GM12873 (cell line): ENCODE data around the gene CTDP1.

Experiments used
- TF ChIP-seq, protein P1 (sequence below): IDR thresholded peaks from 2 replicates; pipeline ENCODE4 v1.5.1; 2012; ENCODE audit warnings: low read depth, mild to moderate bottlenecking, moderate library complexity, low read length, control low read depth; ENCODE audit not compliant: insufficient read depth; ENCODE audit errors: missing control alignments

The CTDP1 gene

DNA sequence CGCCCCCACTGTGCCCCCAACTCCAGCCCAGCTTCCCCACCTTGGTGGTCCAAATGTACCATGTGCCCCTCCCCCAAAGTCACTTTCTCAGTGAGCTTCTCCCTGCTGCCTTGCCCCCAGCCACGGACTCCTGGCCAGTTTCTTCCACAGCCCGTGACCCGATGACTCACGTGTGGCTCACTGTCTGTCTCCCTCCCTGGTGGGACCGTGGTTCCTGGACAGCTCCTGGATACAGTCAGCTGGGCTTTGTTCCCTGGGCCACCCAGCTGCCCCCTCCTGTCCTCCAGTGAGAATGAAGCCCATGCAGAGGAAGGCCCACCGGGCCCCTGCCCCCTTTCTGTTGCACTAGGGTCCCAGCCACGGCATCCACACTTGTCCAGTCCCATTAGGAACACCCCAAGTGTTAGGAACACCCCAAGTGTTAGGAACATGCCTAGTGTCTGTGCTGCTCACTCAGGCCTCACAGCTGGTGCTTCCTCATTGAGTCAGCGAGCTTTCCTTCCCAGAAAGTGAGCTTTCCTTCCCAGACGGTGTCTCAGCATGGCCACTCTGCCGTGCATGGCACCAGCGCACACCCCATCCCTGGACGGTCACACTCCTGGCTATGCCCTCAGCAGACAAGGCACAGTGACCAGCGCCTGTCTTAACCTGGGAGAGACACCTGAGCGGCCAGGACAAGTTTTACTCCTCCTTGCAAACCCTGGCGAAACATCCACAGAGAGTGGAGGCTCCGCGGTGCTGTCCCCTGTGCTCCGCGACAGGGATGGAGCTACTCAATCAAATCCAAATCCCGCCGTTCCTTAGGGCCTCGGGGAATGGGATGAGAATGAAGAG is 44.8 kb upstream of the CTDP1 start:
- TF ChIP-seq, protein P1, sequence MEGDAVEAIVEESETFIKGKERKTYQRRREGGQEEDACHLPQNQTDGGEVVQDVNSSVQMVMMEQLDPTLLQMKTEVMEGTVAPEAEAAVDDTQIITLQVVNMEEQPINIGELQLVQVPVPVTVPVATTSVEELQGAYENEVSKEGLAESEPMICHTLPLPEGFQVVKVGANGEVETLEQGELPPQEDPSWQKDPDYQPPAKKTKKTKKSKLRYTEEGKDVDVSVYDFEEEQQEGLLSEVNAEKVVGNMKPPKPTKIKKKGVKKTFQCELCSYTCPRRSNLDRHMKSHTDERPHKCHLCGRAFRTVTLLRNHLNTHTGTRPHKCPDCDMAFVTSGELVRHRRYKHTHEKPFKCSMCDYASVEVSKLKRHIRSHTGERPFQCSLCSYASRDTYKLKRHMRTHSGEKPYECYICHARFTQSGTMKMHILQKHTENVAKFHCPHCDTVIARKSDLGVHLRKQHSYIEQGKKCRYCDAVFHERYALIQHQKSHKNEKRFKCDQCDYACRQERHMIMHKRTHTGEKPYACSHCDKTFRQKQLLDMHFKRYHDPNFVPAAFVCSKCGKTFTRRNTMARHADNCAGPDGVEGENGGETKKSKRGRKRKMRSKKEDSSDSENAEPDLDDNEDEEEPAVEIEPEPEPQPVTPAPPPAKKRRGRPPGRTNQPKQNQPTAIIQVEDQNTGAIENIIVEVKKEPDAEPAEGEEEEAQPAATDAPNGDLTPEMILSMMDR, result no peak

- TF ChIP-seq, protein P1, result no peak
These were observed 44.2 kb upstream of the CTDP1 start for GRCh38 chr18:79635427-79635726.

DNA sequence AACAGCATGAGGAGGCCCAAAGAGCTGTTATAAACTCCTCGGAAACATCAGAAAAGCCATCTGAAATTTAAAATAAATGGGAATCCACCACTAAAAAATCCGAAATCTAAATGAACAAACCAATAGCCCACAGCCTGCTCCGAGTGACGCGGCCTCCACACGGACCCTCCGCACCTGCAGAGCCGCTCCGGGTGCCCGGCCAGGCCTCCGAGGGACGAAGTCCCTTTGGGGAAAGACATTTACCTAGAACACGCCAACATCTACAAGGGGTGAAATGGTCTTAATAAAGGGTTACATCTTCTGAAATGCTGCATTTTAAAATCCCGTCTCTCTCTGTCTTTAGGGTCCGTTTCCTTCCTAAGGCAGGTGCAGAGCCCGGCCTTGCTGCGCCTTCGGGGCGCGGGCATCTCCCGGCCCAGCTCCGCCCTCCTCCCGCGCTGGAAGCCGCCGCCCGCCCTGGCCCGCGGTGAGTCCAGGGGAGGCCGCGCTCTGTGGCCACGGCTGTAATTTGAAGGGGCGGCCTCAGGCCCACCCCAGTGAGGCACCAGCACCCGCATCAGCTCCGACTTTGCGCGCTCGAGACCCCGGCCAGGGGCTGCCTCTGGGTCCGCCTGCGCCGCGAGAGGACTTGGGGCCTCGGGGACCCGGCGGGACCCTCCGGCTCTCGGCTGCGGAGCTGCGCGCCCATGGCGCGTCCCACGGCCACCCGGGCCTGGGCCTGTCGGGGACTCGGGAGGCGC is 42.3 kb upstream of the CTDP1 start:
- TF ChIP-seq, protein P1, result no peak

GRCh38 chr18:79637921-79638909 is 41.4 kb upstream of the CTDP1 start:
- TF ChIP-seq, protein P1, result no peak

DNA sequence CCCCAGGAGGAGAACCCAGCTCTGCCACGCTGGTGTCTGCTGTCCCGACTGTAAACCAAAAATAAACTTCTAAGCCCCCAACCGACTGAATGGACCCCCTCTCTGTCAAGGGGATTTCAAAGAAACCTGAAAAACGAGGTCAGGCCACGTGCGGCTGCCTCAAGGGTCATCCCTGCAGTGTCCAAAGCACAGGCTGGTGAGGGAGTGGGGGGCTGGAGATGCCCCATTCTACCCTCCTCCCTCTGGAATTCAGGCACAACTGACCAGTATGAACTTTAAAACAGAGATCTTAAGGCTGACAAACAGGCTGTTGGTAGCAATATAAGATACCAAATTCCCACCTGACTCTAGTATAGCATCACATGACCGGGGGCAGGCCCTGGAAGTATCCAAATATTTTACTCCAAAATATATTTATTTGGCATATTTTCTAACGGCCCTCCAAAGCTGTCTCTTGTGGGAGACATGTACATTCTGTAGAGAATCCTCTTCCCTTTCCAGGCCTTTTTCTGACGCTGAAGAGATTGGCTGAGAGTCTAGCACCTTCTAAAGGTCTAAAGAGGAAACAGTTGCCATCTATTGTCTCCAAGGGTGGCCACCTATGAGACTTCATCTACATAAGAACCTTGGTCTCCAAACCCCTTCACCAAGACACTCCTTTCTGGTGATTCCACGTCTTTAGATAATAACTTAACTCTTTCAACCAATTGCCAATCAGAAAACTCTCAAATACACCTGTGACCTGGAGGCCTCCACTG is 40.4 kb upstream of the CTDP1 start:
- TF ChIP-seq, protein P1, result no peak

DNA sequence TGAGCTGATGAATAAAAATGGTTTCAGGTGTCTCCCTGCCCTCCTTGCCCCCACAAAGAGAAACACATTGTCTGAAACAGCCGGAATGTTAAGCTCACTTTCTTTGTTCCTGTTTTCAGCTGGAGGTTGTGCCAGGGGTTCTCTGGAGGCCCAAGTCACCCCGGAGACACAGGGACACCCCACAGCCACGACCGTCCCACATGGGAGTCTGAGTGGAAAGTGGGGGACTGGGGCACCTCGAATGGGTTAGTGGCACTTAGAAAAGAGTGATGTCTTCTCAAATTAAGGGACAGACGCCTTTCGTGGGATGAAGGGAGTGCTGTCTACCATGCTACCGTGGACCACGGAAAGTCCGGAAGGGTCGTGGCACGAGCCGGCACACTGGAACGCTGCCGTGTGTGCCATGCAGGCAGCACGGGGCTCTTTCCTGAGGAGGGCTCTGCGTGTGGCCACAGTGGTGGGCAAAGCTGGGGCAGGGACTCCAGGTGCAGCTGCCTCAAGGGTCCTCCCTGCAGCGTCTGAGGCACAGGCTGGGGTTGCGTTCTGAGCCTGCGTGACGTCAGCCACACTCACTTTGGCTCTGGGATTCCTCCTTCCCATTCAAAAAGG is 39.4 kb upstream of the CTDP1 start:
- TF ChIP-seq, protein P1, result no peak
